Measurements from ENCODE around the gene FOXN3. TPM values are rescaled to one million over a fixed set of nuclear protein-coding genes. Genes with fewer than 3 reads are reported as not detected.

Gene FOXN3
- total and polyA plus RNA-seq, 10 donors = 9.2 to 121 (median 98.3) TPM

- Histone ChIP-seq H3K27me3 (replicated peaks in 1 of 7) (no peaks in the 10 kb centered on the region), H3K9me3 (no peaks in the 10 kb centered on the region), H3K4me1 (peaks cover 0 to 38% (median 4%) of the 10 kb centered on the region in 6 donors), H3K36me3 (peaks cover 0 to 5% (median 0%) of the 10 kb centered on the region in 6 donors), H3K4me3 (no peak overlapping the region), H3K27ac (no peak overlapping the region)
- WGBS, 5 donors = 70 to 81% (median 74%) methylated on average over 5 of the region's 5 CpGs
- TF ChIP-seq POLR2AphosphoS5 (IDR thresholded peaks at IDR 0.05) = no peak
- intact Hi-C loops (cut with DNase I; ENCODE audit: low total_unique reads) = no loop called here
- no peak for DNase-seq
These were observed 85.6 kb downstream of the FOXN3 start for GRCh38 chr14:89331398-89331797.

- no peak for DNase-seq
- H3K27ac ChIP-seq = no peak overlapping the region
- TF ChIP-seq CTCF (IDR thresholded peaks at IDR 0.05 in 8 of 11, conservative IDR thresholded peaks at IDR 0.05 in 3 of 11) (no peak), POLR2A (IDR thresholded peaks at IDR 0.05) (no peak), POLR2AphosphoS5 (IDR thresholded peaks at IDR 0.05) (no peak)
- WGBS, 5 donors = 81 to 90% (median 85%) methylated on average over 11 of the region's 11 CpGs
- H3K9me3 ChIP-seq = no peaks in the 10 kb centered on the region
- no peak overlapping the region for H3K4me3 ChIP-seq
- H3K27me3 ChIP-seq (replicated peaks in 1 of 7) = no peaks in the 10 kb centered on the region
- peaks cover 0 to 45% (median 2%) of the 10 kb centered on the region in 6 donors for H3K4me1 ChIP-seq
- peaks cover 0 to 15% (median 0%) of the 10 kb centered on the region in 6 donors for H3K36me3 ChIP-seq
- intact Hi-C loops (cut with DNase I; ENCODE audit: low total_unique reads) = no loop called here
These were observed 86.6 kb downstream of the FOXN3 start for GRCh38 chr14:89330236-89331002.

- Histone ChIP-seq H3K4me1 (peaks cover 0 to 55% (median 6%) of the 10 kb centered on the region in 6 donors), H3K4me3 (no peak overlapping the region), H3K36me3 (peaks cover 0 to 16% (median 0%) of the 10 kb centered on the region in 6 donors), H3K27ac (no peak overlapping the region), H3K9me3 (no peaks in the 10 kb centered on the region), H3K27me3 (replicated peaks in 1 of 7) (no peaks in the 10 kb centered on the region)
- DNase-seq = no peak
- WGBS, 5 donors = 74 to 92% (median 77%) methylated on average over 5 of the region's 5 CpGs
- TF ChIP-seq POLR2A (IDR thresholded peaks at IDR 0.05) (no peak), POLR2AphosphoS5 (IDR thresholded peaks at IDR 0.05) (no peak), CTCF (IDR thresholded peaks at IDR 0.05 in 8 of 11, conservative IDR thresholded peaks at IDR 0.05 in 3 of 11) (no peak)
- intact Hi-C loops (cut with DNase I; ENCODE audit: low total_unique reads) = no loop called here
These were observed 89.2 kb downstream of the FOXN3 start for GRCh38 chr14:89327771-89328212.

GRCh38 chr14:89325959-89326358 is 91.1 kb downstream of the FOXN3 start:
- Histone ChIP-seq H3K4me3 (no peak overlapping the region), H3K9me3 (no peaks in the 10 kb centered on the region), H3K27me3 (replicated peaks in 1 of 7) (no peaks in the 10 kb centered on the region), H3K27ac (no peak overlapping the region), H3K36me3 (peaks cover 0 to 16% (median 0%) of the 10 kb centered on the region in 6 donors), H3K4me1 (peaks cover 0 to 36% (median 4%) of the 10 kb centered on the region in 6 donors)
- TF ChIP-seq POLR2AphosphoS5 (IDR thresholded peaks at IDR 0.05) (no peak), CTCF (IDR thresholded peaks at IDR 0.05 in 8 of 11, conservative IDR thresholded peaks at IDR 0.05 in 3 of 11) (no peak), POLR2A (IDR thresholded peaks at IDR 0.05) (no peak)
- 91 to 97% (median 96%) methylated on average over 4 of the region's 4 CpGs for WGBS, 5 donors
- no peak for DNase-seq
- intact Hi-C loops (cut with DNase I; ENCODE audit: low total_unique reads) = no loop called here
